Femur (tissue), 1 donor: Measurements from ENCODE around the gene SSX4B.
"Not testable (repeated sequence)": the region's sequence is repeated elsewhere in the genome, so short reads cannot be mapped to it uniquely, and the experiment has no call there.

Source experiments
- DNase-seq: peaks from one replicate; pipeline ENCODE4 v3.0.0-alpha.2; 2017

SSX4B gene

GRCh38 chrX:48411860-48412259 lies at the start of gene SSX4B:
TSS of gene SSX4B (minus strand) at chrX:48411960. CDS start at chrX:48411372, 588 bp downstream.
- not testable (repeated sequence) for DNase-seq

- no peak for DNase-seq
Observed at GRCh38 chrX:48460606-48461005, 48.8 kb upstream of the SSX4B start.

- no peak for DNase-seq
Observed at GRCh38 chrX:48460031-48460430, 48.3 kb upstream of the SSX4B start.

- no peak for DNase-seq
Observed at GRCh38 chrX:48459483-48459882, 47.7 kb upstream of the SSX4B start.

- no peak for DNase-seq
Observed at GRCh38 chrX:48458711-48459110, 47.0 kb upstream of the SSX4B start.

- no peak for DNase-seq
Observed at GRCh38 chrX:48456628-48457331, 45.0 kb upstream of the SSX4B start.

- DNase-seq, result no peak
Observed at GRCh38 chrX:48451708-48452107, 39.9 kb upstream of the SSX4B start.

- DNase-seq, result no peak
Observed at GRCh38 chrX:48450076-48450475, 38.3 kb upstream of the SSX4B start.

- not testable (repeated sequence) for DNase-seq
Observed at GRCh38 chrX:48447201-48447600, 35.4 kb upstream of the SSX4B start.

- not testable (repeated sequence) for DNase-seq
Observed at GRCh38 chrX:48433713-48434112, 22.0 kb upstream of the SSX4B start.

- not testable (repeated sequence) for DNase-seq
Observed at GRCh38 chrX:48430166-48430565, 18.4 kb upstream of the SSX4B start.

- not testable (repeated sequence) for DNase-seq
Observed at GRCh38 chrX:48429606-48430005, 17.8 kb upstream of the SSX4B start.

GRCh38 chrX:48427027-48427716 lies 15.4 kb upstream of the SSX4B start:
- DNase-seq, result not testable (repeated sequence)

GRCh38 chrX:48397825-48398224 lies 13.9 kb downstream of the SSX4B start:
- DNase-seq, result not testable (repeated sequence)

GRCh38 chrX:48396931-48397330 lies 14.8 kb downstream of the SSX4B start:
- not testable (repeated sequence) for DNase-seq

- DNase-seq, result not testable (repeated sequence)
Observed at GRCh38 chrX:48383239-48383638, 28.5 kb downstream of the SSX4B start, which contains the start of gene SSX4. TSS of gene SSX4 (plus strand) at chrX:48383539. CDS start at chrX:48384054, 515 bp downstream.

- DNase-seq, result not testable (repeated sequence)
Observed at GRCh38 chrX:48370408-48370807, 41.4 kb downstream of the SSX4B start.

- DNase-seq, result not testable (repeated sequence)
Observed at GRCh38 chrX:48367717-48368408, 43.9 kb downstream of the SSX4B start.

- not testable (repeated sequence) for DNase-seq
Observed at GRCh38 chrX:48359281-48359680, 52.5 kb downstream of the SSX4B start.

GRCh38 chrX:48357681-48358080 lies 54.1 kb downstream of the SSX4B start:
- no peak for DNase-seq

GRCh38 chrX:48356315-48357094 lies 55.3 kb downstream of the SSX4B start, which contains the start of gene SSX3:
TSS of gene SSX3 (minus strand) at chrX:48356703. CDS start at chrX:48355249, 1,454 bp downstream.
- not testable (repeated sequence) for DNase-seq
